Natural killer cell (primary cell): ENCODE results near the gene PLIN5. TPM values are rescaled to one million over a fixed set of nuclear protein-coding genes. Genes with fewer than 3 reads are reported as not detected.
A peak's percentile ranks its signal among the peaks of the same experiment; 100 is the strongest.

Experiments used
- ATAC-seq, 3 donors: fragments of 150-1000 bp in 2 of 3; fragments of 200-7000 bp in 1 of 3; cut with Tn5 transposase; 1 replicate in 1 of 3; 2 replicates in 2 of 3; pipeline ENCODE4 v1.10.0; 2021; ENCODE audit warnings: mild to moderate bottlenecking in 2 of 3, moderate library complexity in 2 of 3
- DNase-seq, 2 donors: peaks; one replicate each; pipeline versions ENCODE4 v3.0.0 to v3.0.0-alpha.2; 2013 to 2021; ENCODE audit warnings: mixed read lengths in 1 of 2
- H3K27ac ChIP-seq: one replicate; pipeline ENCODE4 v1.5.1; 2013; ENCODE audit warnings: mild to moderate bottlenecking, low read length
- H3K27me3 ChIP-seq: one replicate; pipeline ENCODE4 v1.6.1; 2013; ENCODE audit warnings: low read length; ENCODE audit not compliant: control insufficient read depth, insufficient read depth
- H3K36me3 ChIP-seq: one replicate; pipeline ENCODE4 v1.6.1; 2013; ENCODE audit warnings: low read length; ENCODE audit not compliant: control insufficient read depth, insufficient read depth
- H3K4me1 ChIP-seq: one replicate; pipeline ENCODE4 v1.6.1; 2013; ENCODE audit warnings: low read length; ENCODE audit not compliant: control insufficient read depth, insufficient read depth
- H3K4me3 ChIP-seq: one replicate; pipeline ENCODE4 v1.5.1; 2013; ENCODE audit warnings: low read length
- H3K9me3 ChIP-seq: one replicate; pipeline ENCODE4 v1.6.1; 2013; ENCODE audit warnings: low read length; ENCODE audit not compliant: control insufficient read depth, insufficient read depth
- H3K27ac Mint-ChIP-seq, 2 donors: one replicate each; pipeline ENCODE4 v1.8.0; 2022; ENCODE audit warnings: mild to moderate bottlenecking in 2 of 2, mixed read lengths in 2 of 2, moderate library complexity in 1 of 2
- H3K27me3 Mint-ChIP-seq, 2 donors: one replicate each; pipeline ENCODE4 v1.8.0; 2022; ENCODE audit warnings: low read depth in 2 of 2, mixed read lengths in 2 of 2
- H3K36me3 Mint-ChIP-seq: one replicate; pipeline ENCODE4 v1.8.0; 2022; ENCODE audit warnings: mixed read lengths
- H3K4me1 Mint-ChIP-seq, 2 donors: one replicate each; pipeline ENCODE4 v1.8.0; 2022; ENCODE audit warnings: mixed read lengths in 2 of 2
- H3K4me3 Mint-ChIP-seq: one replicate; pipeline ENCODE4 v1.8.0; 2022; ENCODE audit warnings: mild to moderate bottlenecking, moderate library complexity, mixed read lengths
- H3K9me3 Mint-ChIP-seq, 2 donors: one replicate each; pipeline ENCODE4 v1.8.0; 2022; ENCODE audit warnings: mixed read lengths in 2 of 2
- CTCF ChIP-seq: fragments of 200-600 bp; IDR thresholded peaks from one replicate; pipeline ENCODE4 v1.8.0; 2022; ENCODE audit warnings: antibody characterized with exemption
- WGBS: methylation state at CpG from one replicate; pipeline ENCODE4 v1.1.7; 2013; ENCODE audit warnings: missing lambda C conversion rate; ENCODE audit not compliant: insufficient coverage; 5-methylcytosine and 5-hydroxymethylcytosine counted together
- intact Hi-C: fragments of 100-400 bp; cut with micrococcal nuclease; formaldehyde crosslinking; loops from one replicate; pipeline ENCODE4 v1.14.2; 2022
- total RNA-seq, 4 donors: library from RNA; stranded (reverse); fragments of 120-200 nt in 1 of 4; gene quantifications; one replicate each; pipeline versions ENCODE4 v1.2.3 to v1.2.4, GENCODE V29; 2013 to 2022

Gene PLIN5
- total RNA-seq, 3 donors from 2014 or later (not counting 1 experiment from before 2014, with no cell fraction given): 0.65 TPM; not detected in 2

GRCh38 chr19:4541114-4541805 is 6.2 kb upstream of the PLIN5 start:
- Histone ChIP-seq H3K27ac (no peak overlapping the region), H3K27me3 (peaks cover 3% of the 10 kb centered on the region)
- no peak for ATAC-seq

GRCh38 chr19:4539693-4540581 is 4.9 kb upstream of the PLIN5 start, which contains the start of gene LRG1:
TSS of gene LRG1 (minus strand) at chr19:4540036. CDS start at chr19:4540013, 23 bp downstream.
- intact Hi-C loops: no loop called here
- Histone ChIP-seq H3K4me3 (no peak within 1 kb of the TSS), H3K27ac (no peak within 1 kb of the TSS), H3K27me3 (peaks cover 3% of the 10 kb centered on the region), H3K9me3 (peaks cover 5% of the 10 kb centered on the region), H3K4me1 (peaks cover 19% of the 10 kb centered on the region), H3K36me3 (no peaks in the 10 kb centered on the region)
- DNase-seq (no peak), ATAC-seq (peak in 1 of 3 donors; percentile 69)
- H3K27me3 Mint-ChIP-seq: peaks cover 0 to 8% of the 10 kb centered on the region in 2 donors
- peak within 1 kb of the TSS; percentile 21 for H3K4me3 Mint-ChIP-seq
- H3K27ac Mint-ChIP-seq: no peak within 1 kb of the TSS
- no peaks in the 10 kb centered on the region for H3K4me1 Mint-ChIP-seq
- TF ChIP-seq CTCF: no peak
- 58% methylated on average over 14 of the region's 14 CpGs for WGBS
- no peaks in the 10 kb centered on the region for H3K36me3 Mint-ChIP-seq
- H3K9me3 Mint-ChIP-seq: peaks cover 0 to 2% of the 10 kb centered on the region in 2 donors

More at GRCh38 chr19:4541114-4541805, 6.2 kb upstream of the PLIN5 start:
- no peak overlapping the region for H3K4me3 Mint-ChIP-seq
- DNase-seq: no peak
- Histone ChIP-seq H3K9me3 (peaks cover 5% of the 10 kb centered on the region), H3K36me3 (no peaks in the 10 kb centered on the region), H3K4me1 (peaks cover 13% of the 10 kb centered on the region), H3K4me3 (no peak overlapping the region)
- WGBS: 90% methylated on average over 12 of the region's 12 CpGs
- intact Hi-C loops: no loop called here
- no peak overlapping the region for H3K27ac Mint-ChIP-seq
- peaks cover 0 to 2% of the 10 kb centered on the region in 2 donors for H3K9me3 Mint-ChIP-seq
- no peak for TF ChIP-seq CTCF
- no peaks in the 10 kb centered on the region for H3K36me3 Mint-ChIP-seq
- peaks cover 0 to 7% of the 10 kb centered on the region in 2 donors for H3K27me3 Mint-ChIP-seq
- no peaks in the 10 kb centered on the region for H3K4me1 Mint-ChIP-seq

- intact Hi-C loops: no loop called here
- Histone ChIP-seq H3K27me3 (peaks cover 3% of the 10 kb centered on the region), H3K27ac (no peak overlapping the region), H3K9me3 (peaks cover 5% of the 10 kb centered on the region), H3K4me3 (no peak overlapping the region), H3K36me3 (no peaks in the 10 kb centered on the region), H3K4me1 (peaks cover 22% of the 10 kb centered on the region)
- DNase-seq (no peak), ATAC-seq (no peak)
- no peaks in the 10 kb centered on the region for H3K4me1 Mint-ChIP-seq
- H3K4me3 Mint-ChIP-seq: no peak overlapping the region
- peaks cover 0 to 8% of the 10 kb centered on the region in 2 donors for H3K27me3 Mint-ChIP-seq
- no peaks in the 10 kb centered on the region for H3K36me3 Mint-ChIP-seq
- WGBS: 85% methylated on average over 3 of the region's 3 CpGs
- no peak overlapping the region for H3K27ac Mint-ChIP-seq
- no peak for TF ChIP-seq CTCF
- H3K9me3 Mint-ChIP-seq: peaks cover 0 to 2% of the 10 kb centered on the region in 2 donors
Measured at GRCh38 chr19:4539169-4539692, 4.2 kb upstream of the PLIN5 start.
